HG03135 (cell line): ENCODE results near the gene VDAC1.

ENCODE experiments used
- ATAC-seq: cut with Tn5 transposase; IDR thresholded peaks from one replicate; pipeline ENCODE4 v1.9.1; 2021; ENCODE audit warnings: mild to moderate bottlenecking, moderate library complexity; ENCODE audit not compliant: unreplicated experiment

Gene VDAC1

GRCh38 chr5:134025786-134026185 is 21.0 kb upstream of the VDAC1 start:
- no peak for ATAC-seq

DNA sequence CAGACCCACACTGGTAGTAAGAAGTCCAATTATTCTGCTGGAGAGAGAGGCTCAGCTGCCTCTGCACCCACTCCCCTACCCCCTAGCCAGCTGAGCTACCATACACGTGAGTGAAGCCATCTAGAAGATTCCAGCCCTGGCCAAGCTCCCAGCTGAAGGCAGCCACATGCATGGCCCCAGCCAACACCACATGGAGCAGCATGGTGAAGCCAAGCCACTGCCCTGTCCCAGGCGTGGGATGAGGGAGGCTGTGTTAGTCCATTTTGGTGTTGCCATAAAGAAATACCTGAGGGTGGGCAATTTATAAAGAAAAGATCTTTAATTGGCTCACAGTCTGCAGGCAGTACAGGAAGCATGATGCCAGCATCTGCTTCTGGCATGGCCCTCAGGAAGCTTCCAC is 20.0 kb upstream of the VDAC1 start:
- no peak for ATAC-seq

- no peak for ATAC-seq
These were observed 17.6 kb upstream of the VDAC1 start for GRCh38 chr5:134022333-134022732.

GRCh38 chr5:134020188-134020587 is 15.4 kb upstream of the VDAC1 start:
- ATAC-seq: no peak

- no peak for ATAC-seq
These were observed 14.9 kb upstream of the VDAC1 start for GRCh38 chr5:134019636-134020035.

GRCh38 chr5:134018986-134019316 is 14.2 kb upstream of the VDAC1 start:
- no peak for ATAC-seq

DNA sequence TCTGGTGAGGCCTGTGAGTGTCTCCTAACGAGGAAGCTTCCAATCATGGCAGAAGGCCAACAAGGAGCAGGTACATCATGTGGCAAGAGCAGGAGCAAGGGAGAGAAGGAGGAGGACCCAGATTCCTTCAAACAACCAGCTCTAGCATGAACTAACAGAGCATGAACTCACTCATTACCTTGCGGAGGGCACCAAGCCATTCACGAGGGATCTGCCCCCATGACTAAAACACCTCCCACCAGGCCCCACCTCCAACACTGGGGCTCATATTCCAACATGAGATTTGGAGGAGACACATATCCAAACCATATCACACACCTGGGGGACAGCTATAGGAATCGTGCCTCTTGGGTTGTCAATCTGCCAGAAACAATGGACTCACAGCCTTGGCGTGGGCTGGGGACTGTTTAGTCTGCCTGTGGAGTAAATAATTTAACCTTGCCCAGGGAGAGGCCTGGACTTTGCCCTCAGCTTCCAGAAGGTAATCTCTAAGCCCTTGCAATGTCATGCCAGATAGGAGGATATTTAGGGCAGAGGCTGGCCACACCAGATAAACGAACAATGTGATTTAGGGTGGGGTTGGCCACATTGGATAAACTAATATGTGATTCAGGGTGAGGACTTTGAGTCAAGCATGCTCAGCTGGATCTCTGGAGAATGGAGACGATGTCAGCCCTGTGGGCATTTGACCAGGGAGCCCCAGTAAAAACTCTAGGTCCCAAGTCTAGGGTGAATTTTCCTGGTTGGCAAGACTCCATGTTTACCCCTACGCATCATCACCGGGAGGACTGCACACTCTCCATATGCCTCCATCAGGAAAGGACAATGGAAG is 13.6 kb upstream of the VDAC1 start:
- no peak for ATAC-seq

DNA sequence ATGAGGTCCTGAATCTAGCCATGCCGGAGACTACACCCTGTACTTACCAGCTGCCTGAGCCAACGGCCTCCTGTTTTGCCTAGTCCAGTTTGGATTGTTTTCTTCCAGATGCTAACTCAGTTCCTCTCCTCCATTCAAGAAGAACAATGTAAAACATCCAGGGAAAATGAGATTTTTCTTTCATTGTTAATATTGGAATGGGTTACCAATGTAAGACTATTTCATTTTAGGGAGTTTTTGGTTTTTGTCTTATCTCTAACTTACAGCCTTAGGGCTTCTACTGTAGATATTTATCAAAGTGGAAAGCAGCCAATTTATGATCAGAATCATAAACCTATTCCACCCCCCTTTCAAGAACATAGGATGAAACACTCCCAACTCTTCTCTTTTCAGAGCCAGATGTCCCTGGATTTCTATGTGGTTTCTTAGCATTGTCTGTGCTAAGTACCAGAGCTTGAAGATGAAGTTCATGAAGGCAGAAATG is 3.5 kb upstream of the VDAC1 start:
- no peak for ATAC-seq

GRCh38 chr5:134007581-134008265 is 2.9 kb upstream of the VDAC1 start:
- ATAC-seq: no peak

DNA sequence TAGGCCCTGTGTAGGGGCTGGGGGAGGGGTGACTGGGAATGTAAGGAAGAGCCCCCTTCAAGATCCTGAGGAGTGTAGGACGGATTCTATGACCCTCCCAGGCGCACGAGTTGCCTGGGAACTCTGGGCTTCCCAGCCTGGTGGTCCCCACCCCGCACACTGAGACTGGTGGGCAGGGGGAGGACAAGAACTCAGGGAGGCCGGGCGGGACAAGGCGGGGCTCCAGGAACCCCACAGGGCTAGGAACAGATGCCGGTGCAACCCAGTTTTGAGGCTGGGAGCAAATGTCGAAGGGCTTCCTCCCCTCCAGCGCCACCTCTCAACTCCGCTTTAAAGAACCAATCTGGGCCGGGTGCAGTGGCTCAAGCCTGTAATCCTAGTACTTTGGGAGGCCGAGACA is 1.3 kb upstream of the VDAC1 start:
- no peak for ATAC-seq

DNA sequence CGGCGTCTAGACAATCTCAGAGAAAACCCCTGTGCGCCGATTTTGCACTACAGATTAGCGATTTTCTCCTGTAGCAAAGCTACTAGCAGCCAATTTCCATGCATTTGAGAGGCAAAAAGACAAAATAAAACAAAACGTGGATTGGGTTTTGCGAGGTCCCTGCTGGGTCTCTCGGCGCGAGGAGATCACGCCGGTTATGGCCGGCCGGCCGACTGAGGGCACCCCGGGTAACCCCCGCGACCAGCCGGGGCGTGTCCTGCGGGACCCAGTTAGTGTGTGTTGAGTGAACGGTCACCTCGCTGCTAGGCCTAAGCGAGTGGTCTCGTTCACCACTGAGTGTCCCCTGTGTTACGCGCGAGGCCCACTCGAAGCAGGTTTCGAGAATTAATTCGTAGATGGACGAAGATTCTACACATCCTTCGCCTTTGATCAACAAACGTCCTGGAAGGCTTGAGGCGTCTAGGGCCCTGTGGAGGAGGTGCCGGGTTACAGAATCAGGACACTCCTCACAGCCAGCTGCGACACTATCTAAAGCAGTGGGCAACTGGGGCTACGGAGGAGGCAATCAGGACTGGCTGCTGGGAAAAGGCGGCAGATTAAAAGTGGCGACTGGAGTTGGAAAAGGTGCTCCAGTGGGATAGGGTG is 764 bp upstream of the VDAC1 start:
- ATAC-seq: no peak

GRCh38 chr5:134003817-134004625 is 754 bp downstream of the VDAC1 start:
- peak; percentile 24 for ATAC-seq

GRCh38 chr5:134003064-134003816 is 1.5 kb downstream of the VDAC1 start:
- ATAC-seq: no peak

DNA sequence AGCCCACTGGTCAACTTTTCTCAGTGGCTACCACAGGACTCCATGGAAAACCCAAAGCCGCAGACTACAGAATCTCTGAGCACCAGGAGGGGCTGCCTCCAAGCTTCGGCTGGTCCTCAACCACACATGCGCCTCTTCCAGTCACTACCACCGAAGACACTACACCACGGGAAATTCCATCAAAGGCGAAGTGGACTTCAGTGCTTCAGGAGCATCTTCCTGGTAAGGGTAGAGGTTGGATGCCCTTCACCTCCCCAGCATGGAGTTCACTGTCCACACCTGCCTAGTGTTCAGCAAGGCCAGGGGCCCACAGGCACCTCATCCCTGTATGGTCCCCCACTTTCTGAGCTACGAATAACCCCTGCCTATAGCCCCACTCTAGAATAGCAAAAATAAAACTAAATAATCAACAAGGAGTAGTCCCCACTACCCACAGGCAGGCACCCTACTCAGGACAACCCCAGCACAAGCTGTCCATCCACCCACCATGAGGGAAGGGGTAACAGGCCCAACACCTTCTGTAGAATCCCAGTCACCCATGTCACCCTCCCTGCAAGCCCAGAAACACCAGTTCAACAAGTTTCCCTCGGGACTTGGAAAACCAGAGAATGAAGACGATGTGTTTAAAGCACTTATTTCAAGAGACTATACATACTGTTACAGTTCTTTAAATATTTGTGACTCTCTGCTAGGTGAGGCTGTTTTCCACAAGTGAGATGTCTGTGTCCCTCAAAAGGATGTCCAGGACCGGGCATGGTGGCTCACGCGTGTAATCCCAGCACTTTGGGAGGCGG is 2.6 kb downstream of the VDAC1 start:
- ATAC-seq: no peak

DNA sequence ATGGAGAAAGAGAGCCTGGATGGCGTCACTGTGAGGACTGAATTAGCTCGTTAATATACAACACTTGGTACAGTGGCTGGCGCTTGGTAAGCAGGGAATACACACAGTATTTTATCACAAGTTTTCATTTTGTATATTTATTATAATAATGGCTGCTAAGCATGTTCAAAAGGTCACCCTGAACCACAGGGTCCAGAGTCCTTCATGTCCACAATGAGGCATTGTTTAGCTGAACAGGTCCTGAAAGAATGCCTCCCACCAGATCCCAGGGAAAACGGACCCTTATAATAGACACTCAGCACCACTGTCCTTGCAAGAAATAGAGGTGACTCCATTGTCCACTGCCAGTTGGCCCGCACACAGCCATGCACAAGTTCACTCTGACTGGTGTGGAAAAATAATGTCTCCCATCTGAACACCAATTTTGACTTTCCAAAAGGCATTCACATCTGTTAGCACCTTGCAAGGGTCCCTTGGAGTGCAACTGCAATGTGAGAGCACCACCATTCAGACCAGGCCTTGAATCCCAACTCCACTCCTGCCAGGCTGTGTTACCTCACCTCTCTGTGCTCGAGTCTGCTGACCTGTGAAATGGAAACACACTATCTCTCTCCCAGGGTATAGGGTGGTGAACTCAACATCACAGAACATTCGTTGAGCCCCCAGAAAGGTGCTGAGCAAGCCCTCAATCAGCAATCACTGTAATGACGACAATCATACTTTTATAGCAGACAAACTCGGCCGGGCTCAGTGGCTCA is 3.9 kb downstream of the VDAC1 start:
- ATAC-seq: no peak

DNA sequence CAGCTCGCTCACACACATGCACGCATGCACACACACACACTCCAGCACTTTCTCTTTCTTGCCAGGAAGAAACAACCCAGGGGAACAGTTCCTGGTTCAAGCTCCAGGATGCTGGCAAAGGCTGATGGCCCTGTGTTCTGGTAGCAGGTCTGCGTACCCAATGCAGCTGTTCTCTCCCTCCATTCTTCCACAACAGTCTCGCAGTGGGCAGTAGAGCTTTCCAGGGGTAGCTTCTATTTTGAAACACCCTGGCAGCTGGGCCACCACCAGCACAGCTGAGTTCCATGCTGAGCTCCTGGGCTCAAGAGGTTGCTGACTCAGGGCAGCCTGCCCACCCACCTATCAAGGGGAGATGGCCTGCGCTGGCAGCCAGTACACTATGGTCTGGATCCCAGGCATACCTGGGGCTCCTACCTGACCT is 4.7 kb downstream of the VDAC1 start:
- no peak for ATAC-seq

DNA sequence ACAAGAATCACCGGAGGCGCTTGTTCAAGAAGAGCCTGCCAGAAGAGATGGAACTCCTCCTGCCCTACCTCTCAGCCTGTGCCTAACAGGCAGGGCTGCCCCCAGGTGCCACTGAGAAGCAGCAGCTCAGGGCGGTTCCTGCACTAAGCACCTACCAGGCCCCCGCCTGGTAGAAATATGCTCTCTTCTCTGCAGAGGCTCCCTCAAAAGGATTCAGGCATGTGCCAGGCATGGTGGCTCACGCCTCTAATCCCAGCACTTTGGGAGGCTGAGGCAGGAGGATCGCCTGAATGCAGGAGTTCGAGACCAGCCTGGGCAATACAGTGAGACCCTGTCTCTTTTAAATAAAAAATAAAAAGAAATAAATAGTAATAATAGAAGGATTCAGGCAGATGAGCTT is 6.0 kb downstream of the VDAC1 start:
- no peak for ATAC-seq

DNA sequence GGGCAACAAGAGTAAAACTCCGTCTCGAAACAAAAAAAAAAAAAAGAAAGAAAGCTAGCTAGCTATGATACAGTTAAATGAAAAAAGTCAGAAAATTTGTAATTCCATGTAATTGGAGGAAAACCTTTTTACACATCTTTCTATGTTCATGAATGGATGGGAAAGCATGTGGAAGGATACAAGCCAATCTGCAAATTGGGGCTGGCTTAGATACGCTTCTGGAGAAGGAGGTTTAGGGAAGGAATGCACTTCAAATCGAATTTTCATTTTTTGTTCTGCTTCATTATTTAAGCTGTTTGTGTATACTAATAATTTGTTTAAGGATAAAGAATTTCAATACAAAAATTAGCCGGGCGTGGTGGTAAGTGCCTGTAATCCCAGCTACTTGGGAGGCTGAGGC is 6.7 kb downstream of the VDAC1 start:
- ATAC-seq: no peak
